Subcutaneous adipose tissue (tissue), 4 donors: ENCODE measurements around the gene EPHA5. TPM values are rescaled to one million over a fixed set of nuclear protein-coding genes. Genes with fewer than 3 reads are reported as not detected.

ENCODE experiments used
- total RNA-seq, 4 donors: library from RNA; depleted of rRNA; stranded (reverse); fragments of >200 nt; gene quantifications; one replicate each; pipeline ENCODE4 v1.1.0, GENCODE V29; 2016
- TF ChIP-seq, protein P1 (sequence below): fragments of 450-650 bp; IDR thresholded peaks from one replicate; pipeline ENCODE4 v1.5.1; 2016; ENCODE audit warnings: low read depth, mild to moderate bottlenecking, control low read depth, antibody characterized with exemption, moderate library complexity

EPHA5 gene
- under 1 TPM in 1 of 4 donors, not detected in 3; 0.44 TPM for total RNA-seq

DNA sequence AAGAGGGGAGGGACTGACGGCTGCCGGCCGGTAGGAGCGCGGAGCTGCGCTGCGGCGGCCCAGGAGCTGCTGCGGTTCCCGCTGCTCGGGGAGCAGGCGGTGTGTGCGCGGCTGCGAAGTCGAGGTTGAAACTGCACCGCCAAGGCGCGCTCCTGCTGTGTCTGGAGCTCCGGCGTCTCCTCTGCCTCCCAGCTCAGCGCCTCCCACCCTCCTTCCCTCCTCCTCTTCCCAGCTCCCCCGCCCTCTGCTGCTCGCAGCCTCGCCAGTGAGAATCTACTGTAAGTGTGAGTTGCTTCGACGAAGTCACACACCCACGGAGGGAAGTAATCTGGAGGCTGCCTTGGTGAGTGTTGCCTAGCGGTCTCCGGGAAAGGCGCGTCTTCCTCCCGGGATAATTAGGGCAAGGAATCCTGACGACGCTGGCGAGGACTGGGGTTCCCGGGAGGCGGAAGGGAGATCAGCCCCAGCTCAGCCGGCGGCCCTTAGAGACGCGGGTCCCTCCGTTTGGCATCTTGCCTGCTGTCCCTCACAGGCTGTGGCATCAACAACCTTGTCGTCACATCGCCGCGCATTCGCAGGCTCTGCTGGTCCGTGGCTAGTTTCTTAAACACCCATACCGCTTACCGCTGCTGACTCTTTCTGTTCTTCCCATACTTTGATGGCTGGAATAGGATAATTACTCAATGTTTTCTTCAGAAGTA is at the start of gene EPHA5:
TSS of gene EPHA5 (minus strand) at position 159 of the 701 bp plus-strand sequence. CDS start 747 bp downstream, outside the sequence.
- TF ChIP-seq, protein P1, sequence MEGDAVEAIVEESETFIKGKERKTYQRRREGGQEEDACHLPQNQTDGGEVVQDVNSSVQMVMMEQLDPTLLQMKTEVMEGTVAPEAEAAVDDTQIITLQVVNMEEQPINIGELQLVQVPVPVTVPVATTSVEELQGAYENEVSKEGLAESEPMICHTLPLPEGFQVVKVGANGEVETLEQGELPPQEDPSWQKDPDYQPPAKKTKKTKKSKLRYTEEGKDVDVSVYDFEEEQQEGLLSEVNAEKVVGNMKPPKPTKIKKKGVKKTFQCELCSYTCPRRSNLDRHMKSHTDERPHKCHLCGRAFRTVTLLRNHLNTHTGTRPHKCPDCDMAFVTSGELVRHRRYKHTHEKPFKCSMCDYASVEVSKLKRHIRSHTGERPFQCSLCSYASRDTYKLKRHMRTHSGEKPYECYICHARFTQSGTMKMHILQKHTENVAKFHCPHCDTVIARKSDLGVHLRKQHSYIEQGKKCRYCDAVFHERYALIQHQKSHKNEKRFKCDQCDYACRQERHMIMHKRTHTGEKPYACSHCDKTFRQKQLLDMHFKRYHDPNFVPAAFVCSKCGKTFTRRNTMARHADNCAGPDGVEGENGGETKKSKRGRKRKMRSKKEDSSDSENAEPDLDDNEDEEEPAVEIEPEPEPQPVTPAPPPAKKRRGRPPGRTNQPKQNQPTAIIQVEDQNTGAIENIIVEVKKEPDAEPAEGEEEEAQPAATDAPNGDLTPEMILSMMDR = no peak

DNA sequence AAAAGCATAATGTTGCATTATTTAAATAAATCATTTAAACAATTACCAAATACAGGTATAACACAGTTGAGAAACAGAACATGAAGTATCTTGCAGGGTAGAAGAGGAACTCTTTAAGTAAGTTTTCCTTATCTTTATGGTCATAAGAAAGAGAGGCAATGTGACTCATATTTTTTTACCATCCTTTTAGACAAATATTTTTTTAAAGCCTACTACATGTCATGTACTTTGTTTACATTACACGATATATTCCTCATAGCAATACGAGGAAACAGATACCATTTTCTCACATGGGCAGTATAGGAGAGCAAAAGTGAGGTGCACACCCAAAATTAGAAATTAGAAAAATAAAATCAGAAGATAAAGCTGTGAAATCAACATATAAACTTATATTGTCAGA is 49.3 kb upstream of the EPHA5 start:
- TF ChIP-seq, protein P1 = no peak

DNA sequence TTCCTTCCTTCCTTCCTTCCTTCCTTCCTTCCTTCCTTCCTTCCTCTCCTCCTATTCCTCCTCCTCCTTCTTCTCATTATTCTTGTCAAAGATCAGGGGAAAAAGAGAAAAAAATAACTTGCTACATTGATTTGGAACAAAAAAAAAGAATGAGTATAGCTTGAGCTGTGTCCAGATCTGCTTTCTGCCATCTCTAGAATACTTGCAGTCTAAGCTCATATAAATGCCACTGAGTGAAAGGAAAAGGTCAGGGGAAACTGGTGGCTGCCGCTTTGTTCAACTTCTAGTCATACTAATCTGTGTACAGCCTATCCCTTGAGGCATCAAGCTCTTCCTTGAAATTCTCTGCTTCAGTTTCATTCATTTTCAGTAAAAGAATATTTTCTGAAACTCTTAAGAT is 28.3 kb upstream of the EPHA5 start:
- TF ChIP-seq, protein P1 = no peak

DNA sequence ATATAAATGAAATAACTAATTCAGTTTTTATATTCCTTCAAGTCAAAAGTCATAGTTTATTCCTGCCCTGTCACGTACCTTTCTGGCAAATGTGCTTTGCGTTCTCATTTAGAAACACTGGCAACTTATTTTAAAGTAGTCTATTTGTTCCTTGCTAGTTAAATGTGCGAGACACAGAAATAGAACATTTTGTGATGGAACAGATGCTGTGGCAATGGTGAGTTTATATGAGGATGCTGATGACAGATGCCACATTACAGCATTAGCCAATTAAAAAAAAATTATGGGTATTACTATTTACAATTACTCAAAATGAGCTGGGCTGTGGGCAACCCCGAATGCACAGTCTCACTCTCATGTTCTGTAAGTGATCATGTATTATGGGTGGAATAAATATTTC is 26.1 kb upstream of the EPHA5 start:
- TF ChIP-seq, protein P1 = no peak

DNA sequence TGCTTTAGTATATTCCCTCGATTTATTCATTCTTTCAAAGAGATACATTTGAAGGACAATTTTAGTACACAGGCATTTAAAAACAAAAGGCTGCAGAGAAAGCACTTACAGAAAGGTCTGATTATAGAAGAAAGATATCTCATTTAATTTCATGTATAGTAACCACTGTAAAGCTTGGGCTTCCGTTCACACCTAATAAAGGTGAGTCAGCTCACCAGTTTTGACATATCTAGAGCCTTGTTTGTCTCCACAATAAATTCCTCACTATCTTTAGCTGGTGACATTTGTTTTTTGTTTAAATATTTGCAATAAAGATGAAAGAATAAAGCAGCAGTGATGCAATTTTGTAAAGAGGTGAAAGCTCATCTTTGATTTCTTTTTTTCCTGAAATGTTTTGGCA is 1.1 kb upstream of the EPHA5 start:
- TF ChIP-seq, protein P1 = no peak

DNA sequence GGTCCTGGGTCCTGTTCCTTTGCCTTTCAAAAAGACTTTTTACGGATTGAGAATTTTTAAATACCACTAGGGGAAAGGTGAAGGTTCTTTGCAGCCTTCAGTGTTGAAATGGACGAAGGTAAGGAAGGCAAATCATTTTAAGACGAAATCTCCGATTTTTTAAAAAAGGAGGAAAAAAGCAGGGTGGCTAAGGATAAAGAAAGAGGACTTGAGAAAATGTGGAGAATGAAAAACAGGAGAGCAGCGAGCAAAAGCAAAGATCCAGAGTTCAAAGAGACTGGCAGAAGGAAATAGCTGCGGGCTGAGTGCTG is 314 bp downstream of the EPHA5 start:
- TF ChIP-seq, protein P1 = no peak

DNA sequence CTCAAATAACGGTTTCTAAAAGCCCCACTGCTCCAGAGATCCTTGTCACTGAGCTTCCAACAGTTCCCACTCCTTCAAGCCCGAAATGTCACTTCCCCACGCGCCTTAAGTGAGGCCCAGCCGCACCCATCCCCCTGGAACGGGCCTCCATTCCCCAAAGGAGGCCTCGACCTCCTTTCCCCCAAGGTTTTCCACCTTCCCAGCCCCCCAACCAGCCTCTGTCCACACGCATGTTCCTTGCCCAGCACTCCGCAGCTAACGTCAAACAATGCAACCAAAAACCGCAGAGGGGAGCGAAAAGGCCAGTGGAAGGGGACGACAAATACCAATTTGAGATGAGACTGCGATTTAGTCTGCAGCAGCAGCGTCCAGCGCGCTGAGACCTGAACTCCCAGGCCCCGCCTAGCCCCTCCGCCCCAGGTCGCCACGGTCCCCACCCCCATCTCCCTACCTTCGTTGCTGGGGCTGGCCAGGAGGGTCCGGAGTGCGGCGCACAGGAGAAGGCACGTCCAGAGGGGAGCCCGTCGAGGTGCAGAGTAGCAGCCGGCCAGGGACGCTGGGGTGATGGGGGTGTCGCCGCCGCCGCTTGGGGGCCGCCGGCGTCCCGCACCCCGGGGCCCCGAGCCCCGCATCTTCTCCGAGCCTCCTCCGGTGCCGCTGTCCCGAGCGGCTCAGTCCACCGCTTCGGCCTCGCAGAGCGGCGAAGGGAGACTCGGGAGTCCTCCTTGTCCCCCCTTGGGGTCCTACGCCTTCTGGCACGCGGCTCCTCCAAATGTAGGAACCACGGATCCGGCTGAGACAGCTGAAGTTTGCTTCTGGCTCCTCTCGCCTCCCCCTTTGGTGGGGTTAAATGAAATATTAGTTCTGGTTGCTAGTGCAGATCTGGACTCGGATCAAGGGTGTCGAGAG is 924 bp downstream of the EPHA5 start:
- TF ChIP-seq, protein P1 = no peak
